CD4-positive, alpha-beta T cell treated with Interleukin-4 for 1 hour (primary cell): ENCODE data around the gene MMADHC.

Source experiments
- DNase-seq, 2 donors: peaks; one replicate each; pipeline ENCODE4 v3.0.0-alpha.2; 2020 to 2022

MMADHC gene

DNA sequence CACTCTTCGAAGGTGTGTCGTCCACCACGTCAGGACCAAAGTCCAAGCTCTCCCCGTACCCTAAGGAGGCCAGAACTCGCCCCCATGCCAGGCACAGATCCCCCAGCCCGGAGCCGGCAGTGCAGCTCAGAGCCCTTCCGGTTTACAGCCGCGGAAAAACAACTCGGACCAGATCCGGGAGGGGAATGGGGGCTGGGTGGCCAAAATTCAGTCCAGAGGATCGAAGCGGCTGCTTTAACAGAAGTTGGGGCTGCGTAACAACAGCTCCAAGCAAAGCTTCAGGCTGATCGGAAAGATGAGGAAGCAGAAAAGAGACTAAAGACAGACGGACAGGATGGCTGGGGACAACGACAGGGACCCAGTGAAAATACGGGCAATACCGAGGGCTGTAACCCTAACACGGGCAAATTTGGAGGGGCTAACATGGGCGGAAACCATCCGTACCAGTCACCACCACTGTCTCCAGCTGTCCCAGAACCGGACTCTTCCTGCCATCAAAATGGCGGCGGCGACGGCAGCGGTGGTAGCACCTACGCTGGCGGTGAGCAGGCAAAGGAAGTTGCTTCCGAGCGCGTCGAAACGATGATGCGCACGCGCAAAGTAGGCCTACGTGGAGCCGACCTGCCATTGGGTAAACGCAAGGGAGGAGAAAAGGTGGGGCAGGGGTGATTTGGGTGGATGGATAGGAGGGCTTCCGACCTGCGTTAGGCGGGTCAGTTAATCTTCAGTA, at the start of gene MMADHC:
MMADHC (minus strand) TSS at position 556 of the 730 bp plus-strand sequence. CDS start 678 bp downstream, outside the sequence.
- peak; percentile 94 to 96 for DNase-seq

GRCh38 chr2:149634103-149634502, 46.5 kb upstream of the MMADHC start:
- no peak for DNase-seq

- DNase-seq: no peak
Measured at GRCh38 chr2:149630445-149630844, 42.9 kb upstream of the MMADHC start.

- DNase-seq: no peak
Measured at GRCh38 chr2:149629026-149629425, 41.5 kb upstream of the MMADHC start.

DNA sequence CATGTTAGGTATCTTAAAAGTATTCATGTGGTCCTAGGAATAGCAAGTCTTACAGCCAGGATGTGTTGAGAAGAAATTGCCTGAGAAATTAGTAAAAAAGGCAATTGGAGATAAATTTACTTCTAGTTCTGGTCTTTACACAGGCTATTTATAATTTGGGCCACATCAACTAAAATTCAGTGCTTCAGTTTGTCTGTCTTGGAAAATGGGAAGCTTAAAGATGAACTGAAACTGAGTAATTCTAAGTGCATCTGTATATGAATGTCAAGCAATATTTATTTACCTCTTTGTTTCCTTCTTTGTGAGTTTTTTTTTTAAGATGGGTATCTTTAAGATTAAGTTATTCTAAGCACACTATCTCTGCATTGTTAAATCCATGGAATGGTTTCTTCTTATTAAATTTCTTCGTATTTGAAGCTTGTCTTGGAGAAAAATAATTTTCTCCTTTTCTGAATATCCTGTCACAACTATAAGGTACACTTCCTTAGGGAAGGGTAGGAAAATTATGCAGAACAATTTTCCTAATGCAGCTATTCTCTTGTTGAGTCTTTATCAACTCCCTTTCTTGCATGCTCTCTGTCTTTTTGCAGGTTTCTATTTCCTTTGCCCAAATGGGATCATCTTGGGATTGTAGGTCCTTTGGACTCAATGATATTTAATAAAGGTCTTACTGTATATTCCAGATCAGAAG, 39.7 kb upstream of the MMADHC start:
- DNase-seq: no peak

DNA sequence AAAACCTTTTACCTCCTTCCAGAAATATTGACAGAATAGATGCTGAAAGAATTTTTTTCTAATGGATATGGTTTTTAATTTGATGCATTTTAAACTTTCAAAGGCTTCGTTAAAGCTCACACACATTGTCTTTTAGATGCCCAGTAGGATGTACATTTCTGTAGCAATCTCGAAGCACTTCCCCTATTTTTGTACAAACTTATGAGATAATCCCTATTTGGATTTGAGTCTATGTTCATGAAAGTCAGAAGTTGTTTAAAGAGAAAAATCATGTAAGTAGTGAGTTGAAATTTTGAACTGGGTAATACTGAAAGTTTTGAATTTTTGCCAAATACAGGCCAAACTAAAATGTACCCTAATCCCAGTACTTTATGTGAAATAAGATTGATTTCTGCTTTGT, 38.1 kb upstream of the MMADHC start:
- DNase-seq: no peak

DNA sequence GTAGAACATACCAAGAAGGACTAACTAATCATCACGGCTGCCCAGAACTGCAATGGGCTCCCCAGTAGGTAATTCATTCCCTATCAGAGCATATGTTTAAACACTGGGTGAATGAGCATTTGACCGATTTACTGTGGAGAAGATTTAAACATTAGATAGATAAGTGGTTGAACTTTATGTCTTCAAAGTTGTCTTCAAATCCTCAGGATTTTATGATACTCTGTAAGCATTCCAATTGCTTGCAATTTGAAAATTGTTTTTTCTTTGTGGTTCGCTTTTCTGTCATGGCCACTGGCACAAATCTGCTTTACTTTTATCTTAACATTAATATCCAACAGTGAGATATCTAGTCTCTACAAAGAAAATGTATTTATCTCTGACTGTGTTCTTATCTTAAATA, 37.7 kb upstream of the MMADHC start:
- DNase-seq: no peak

- no peak for DNase-seq
Measured at GRCh38 chr2:149622343-149622742, 34.8 kb upstream of the MMADHC start.

- DNase-seq: no peak
Measured at GRCh38 chr2:149617476-149617875, 29.9 kb upstream of the MMADHC start.

- DNase-seq: no peak
Measured at GRCh38 chr2:149616681-149617456, 29.3 kb upstream of the MMADHC start.

DNA sequence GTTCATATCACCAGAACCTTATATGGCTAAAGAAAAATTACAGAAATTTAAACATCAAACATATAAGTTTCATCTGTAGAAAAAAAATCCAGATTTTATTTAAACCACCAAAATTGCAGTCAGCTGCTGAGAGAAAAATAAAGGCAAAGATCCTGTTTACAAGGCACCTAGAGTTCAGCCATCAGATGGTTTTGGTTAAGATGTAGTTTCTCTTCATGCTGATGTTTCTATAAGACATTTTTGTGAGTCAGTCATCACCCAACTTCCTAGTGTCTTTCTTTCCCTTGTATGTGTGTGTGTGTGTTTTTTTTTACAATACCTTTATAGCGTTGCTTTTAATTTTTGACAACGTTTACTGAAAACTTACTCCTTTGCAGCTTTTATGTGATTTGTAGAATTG, 26.1 kb upstream of the MMADHC start:
- no peak for DNase-seq

DNA sequence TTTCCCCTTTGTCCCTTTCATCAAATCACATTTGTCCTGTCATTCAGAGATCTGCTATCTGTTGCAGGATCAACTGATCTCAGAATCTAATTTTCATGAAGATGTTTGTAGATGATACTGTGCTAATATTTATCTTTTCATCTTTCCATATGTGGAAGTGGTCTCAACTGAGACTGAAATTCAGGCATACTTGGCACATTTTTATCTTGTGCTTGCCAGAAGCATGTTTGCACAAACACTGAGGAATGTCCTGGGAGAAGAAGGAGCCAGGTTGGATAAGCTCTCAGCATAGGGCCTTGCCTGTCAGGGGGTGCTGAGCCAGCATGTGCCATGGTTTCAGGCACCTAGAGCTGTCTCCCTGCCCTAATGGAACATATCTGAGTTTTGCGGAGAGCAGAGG, 24.5 kb upstream of the MMADHC start:
- no peak for DNase-seq

DNA sequence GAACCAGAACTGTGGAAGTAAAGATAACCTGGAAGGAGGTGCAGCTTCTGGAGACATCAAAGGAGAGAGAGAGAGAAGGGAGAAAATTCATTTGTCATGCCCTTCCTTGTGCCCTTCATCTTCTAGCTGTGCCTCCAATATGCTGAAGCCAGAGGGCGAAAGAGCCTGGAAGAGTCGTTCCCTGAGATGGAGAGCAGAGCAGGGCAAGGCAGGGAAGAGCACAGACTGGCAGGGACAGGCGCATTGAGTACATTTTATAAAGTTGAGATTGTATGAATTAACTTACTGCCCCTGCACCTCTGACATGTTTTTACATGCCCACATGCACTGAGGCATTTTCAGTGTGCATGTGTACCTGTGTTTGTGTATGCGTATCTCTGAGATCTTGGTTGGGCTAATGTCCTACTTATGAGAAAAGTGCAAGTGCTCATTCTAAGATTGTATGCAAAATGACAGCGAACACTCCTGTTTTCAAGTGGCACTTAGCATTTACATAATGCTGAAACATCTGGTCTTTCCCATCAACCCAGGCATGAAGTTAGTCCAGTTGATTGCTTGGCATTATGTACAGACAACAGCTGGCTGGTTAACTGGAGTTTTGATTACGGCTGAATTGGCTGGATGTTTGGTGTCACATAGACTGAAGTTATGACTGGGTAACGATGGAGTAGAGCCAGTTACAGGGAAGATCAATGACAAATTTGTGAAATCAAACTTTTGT, 23.7 kb upstream of the MMADHC start:
- no peak for DNase-seq

DNA sequence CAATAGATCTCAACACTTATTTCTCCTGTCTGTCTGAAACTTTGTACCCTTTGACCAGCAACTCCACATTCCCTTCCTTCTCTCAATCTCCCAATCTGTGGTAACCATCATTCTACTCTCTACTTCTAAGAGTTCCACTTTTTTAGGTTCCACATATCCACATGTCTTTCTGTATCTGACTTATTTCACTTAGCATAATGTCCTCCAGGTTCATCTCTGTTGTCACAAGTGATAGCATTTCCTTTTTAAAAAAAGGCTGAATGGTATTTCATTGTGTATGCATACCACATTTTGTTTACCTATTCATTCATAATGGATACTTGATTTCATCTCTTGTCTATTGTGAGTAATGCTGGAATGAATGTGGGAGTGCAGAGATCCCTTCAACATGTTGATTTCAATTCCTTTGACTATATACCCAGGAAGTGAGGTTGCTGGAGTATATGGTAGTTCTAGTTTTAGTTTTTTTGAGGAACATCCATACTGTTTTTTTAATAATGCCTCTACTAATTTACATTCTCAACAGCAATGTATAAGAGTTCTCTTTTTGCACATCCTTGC, 18.8 kb upstream of the MMADHC start:
- DNase-seq: no peak

DNA sequence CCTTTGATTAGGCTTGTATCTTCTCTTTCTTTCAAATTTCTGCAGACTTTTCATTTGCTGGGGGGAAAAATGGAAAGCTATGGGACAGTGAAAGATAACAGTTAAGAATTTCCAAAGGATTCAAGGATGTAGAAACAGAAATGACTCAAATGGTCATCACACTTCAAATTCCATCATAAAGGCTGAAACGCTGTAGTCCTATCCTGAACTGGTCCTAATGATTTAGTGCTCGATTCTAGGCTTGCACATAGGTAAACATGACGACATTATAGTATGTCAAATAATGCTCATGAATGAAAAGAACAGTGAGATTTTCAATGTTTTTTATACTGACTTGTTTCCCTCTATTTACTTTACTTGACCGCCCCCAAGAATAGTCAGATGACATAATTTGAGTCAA, 15.7 kb upstream of the MMADHC start:
- DNase-seq: no peak

GRCh38 chr2:149601141-149601796, 13.7 kb upstream of the MMADHC start:
- DNase-seq: no peak

DNA sequence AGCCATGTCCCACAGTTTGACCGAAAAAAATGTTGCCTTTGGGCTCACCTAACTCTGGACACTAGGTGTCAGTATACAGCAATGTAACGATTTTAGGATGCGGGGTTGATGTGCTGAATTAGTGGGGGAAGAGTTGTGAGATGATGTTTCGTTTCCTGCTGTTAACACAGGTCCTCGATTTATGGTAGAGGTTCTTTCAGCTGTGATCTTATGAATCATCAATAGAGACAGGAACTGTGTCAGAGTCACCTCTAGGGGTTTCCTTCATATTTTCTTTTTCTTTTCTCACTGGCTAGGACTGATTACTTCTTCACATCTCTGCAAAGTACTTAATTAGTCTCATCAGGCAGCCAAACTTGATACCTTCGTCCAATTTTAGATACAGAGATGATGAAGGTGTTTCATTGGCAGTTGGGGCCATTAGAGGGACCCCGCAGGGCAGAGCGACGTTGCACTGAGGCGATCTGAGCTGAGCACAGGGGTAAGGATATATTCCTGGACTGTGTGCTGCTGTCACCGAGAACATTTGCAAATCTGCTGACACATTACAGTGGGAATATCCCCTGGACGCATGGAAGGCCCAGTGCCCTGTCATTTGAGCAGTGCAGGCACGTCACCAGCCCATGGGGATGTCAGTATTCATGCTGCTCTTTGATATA, 10.2 kb upstream of the MMADHC start:
- DNase-seq: peak; percentile 59 to 78

DNA sequence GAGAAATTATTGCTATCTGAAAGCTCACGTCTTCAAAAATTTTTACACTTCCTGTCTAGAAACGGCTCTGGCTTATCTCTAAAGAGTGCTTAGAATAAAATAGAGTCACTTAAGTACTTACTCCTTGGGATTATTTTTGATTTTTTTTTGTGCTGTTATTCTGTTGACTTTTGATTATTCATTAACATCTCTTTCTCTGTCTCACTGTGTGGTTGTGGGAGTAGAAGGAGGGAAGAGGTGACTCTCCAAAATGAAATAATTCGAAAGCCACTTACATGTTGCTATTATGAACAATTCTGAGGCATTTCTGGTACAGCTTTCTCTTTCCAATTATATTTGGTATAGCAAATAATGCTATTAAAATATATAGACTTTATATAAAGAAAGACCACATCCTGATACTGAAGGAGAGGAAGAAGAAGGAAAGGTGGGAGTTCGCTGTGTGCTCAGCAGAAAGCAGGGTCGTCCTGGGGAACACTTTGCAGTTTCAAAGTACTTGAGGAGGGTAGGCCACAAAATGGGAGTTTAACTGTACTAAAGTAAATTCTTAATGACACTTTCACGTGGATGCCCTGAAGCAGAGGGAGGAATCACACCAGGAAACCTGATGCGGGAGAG, 9.6 kb upstream of the MMADHC start:
- no peak for DNase-seq

DNA sequence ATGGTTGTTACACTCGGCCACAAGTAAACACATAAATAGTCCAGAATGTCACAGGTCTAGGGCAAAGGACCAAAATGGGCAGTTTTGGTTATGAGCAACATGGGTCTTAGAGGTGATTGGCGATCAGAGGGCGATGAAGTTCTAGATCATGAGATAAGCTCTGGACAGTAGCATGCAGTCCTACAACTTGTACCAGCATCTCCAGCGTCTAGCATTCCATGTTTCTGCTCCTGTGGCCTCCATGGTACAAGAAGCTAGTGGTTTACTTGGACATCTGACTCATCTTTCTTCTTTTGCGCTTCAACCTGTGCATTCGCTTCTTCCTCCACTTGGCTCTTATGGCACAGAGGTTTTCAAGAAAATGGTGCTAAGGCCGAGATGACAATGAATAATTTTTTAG, 8.9 kb upstream of the MMADHC start:
- no peak for DNase-seq

DNA sequence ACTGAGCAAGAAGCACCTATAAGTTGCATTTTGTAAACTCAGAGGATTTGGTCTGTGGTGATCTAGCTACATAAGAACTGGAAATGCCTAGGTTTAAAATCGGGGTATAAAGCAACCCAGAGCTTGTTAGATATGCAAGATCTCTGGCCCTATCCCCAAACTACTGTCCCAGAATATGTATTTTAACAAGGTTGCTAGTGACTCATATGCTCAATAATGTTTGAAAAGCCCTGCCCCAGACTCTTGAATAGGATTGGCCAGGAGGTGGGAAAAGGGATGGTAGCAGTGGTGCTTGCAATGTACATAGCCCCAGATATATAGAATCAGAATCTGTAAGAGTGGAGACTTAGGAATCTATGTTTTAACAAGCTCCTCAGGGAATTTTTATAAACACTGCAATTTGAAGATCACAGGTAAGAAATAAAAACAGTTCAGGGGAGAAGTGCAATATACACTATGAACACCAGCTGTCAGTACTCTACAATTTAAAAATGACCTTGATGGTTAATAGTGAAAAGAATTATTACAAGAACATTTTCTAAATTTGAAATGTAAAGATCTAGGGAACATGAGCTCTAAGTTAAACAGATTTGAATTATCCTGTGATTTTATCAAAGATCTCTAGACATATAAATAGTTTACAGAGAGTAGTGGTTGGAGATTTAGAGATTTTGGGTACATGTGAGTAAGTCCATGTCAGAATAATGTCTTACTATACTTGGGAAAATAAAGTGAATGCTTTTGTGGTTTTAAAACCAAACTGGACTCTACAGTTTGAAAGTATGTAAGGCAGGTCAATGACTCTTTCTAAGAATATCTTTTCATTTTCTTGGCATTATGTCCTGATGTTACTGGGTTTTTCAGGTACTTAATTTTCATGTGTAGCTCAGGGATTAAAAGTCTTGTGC, 7.7 kb upstream of the MMADHC start:
- no peak for DNase-seq
